A673 (cell line): Measurements from ENCODE around the gene ESRRA. TPM values are rescaled to one million over a fixed set of nuclear protein-coding genes. Genes with fewer than 3 reads are reported as not detected.

ENCODE experiments used
- BruUV-seq: library from RNA; stranded (reverse); fragments of 400-500 nt; replicated peaks from 2 replicates; lab custom pipeline; 2021; lab: Mats Ljungman, UMichigan
- CTCF ChIA-PET: fragments of 300-600 bp; sonication (Branson Sonifier 250); formaldehyde crosslinking; loops from one replicate; lab custom pipeline; 2022; ENCODE audit warnings: antibody characterized with exemption; lab: Charles Lee
- POLR2A ChIA-PET: fragments of 300-600 bp; sonication (Branson Sonifier 250); formaldehyde crosslinking; loops from one replicate; lab custom pipeline; 2022; ENCODE audit warnings: antibody characterized with exemption; ENCODE audit not compliant: low non-redundant PET; lab: Charles Lee
- DNase-seq: peaks from one replicate; pipeline ENCODE4 v3.0.0-alpha.2; 2015; ENCODE audit warnings: low spot score
- H3K27ac ChIP-seq: fragments of 200-600 bp; sonication (generic); 2 replicates; pipeline ENCODE4 v1.5.1; 2016; ENCODE audit warnings: mixed run types, low read depth, mild to moderate bottlenecking, mixed read lengths, antibody characterized with exemption, low read length; ENCODE audit not compliant: poor library complexity, severe bottlenecking
- H3K27me3 ChIP-seq: fragments of 200-600 bp; sonication (generic); replicated peaks from 2 replicates; pipeline ENCODE4 v1.6.1; 2017; ENCODE audit warnings: mixed run types, low read depth, mild to moderate bottlenecking, mixed read lengths, antibody characterized with exemption, low read length; ENCODE audit not compliant: insufficient read depth, poor library complexity
- H3K36me3 ChIP-seq: fragments of 200-600 bp; sonication (generic); 2 replicates; pipeline ENCODE4 v1.6.1; 2016; ENCODE audit warnings: mixed run types, mild to moderate bottlenecking, mixed read lengths, antibody characterized with exemption, low read length; ENCODE audit not compliant: insufficient read depth, poor library complexity, severe bottlenecking
- H3K4me1 ChIP-seq: fragments of 200-600 bp; sonication (generic); 2 replicates; pipeline ENCODE4 v1.6.1; 2017; ENCODE audit warnings: mixed run types, mild to moderate bottlenecking, mixed read lengths, antibody characterized with exemption, low read length; ENCODE audit not compliant: insufficient read depth, poor library complexity, severe bottlenecking
- H3K4me3 ChIP-seq: fragments of 200-600 bp; sonication (generic); 2 replicates; pipeline ENCODE4 v1.5.1; 2016; ENCODE audit warnings: low read depth, mixed run types, mild to moderate bottlenecking, mixed read lengths, low read length; ENCODE audit not compliant: poor library complexity, severe bottlenecking
- H3K9me3 ChIP-seq: fragments of 200-600 bp; sonication (generic); 2 replicates; pipeline ENCODE4 v1.6.1; 2016; ENCODE audit warnings: mixed run types, low read depth, mild to moderate bottlenecking, mixed read lengths, antibody characterized with exemption, low read length; ENCODE audit not compliant: poor library complexity, severe bottlenecking
- EZH2 ChIP-seq: fragments of 200-600 bp; sonication (generic); IDR thresholded peaks from 2 replicates; pipeline ENCODE4 v1.6.1; 2017; ENCODE audit warnings: borderline replicate concordance, low read depth, mild to moderate bottlenecking, mixed read lengths, antibody characterized with exemption, low read length; ENCODE audit not compliant: poor library complexity, severe bottlenecking
- intact Hi-C: fragments of 100-400 bp; cut with micrococcal nuclease; formaldehyde crosslinking; loops from one replicate; pipeline ENCODE4 v1.10.0; 2022; ENCODE audit not compliant: unreplicated experiment
- total RNA-seq: library from RNA; stranded (reverse); gene quantifications from 2 replicates; pipeline ENCODE4 v1.2.3, GENCODE V29; 2021
- TF ChIP-seq, protein P1 (sequence below): fragments of 300-800, 200-600 bp; sonication (generic); conservative IDR thresholded peaks from 2 replicates; pipeline ENCODE4 v1.5.1; 2017; ENCODE audit warnings: low read depth, mild to moderate bottlenecking, antibody characterized with exemption, low read length, moderate library complexity, mixed read lengths

Gene ESRRA
- total RNA-seq, 1 experiment from 2014 or later: 63.8 TPM

DNA sequence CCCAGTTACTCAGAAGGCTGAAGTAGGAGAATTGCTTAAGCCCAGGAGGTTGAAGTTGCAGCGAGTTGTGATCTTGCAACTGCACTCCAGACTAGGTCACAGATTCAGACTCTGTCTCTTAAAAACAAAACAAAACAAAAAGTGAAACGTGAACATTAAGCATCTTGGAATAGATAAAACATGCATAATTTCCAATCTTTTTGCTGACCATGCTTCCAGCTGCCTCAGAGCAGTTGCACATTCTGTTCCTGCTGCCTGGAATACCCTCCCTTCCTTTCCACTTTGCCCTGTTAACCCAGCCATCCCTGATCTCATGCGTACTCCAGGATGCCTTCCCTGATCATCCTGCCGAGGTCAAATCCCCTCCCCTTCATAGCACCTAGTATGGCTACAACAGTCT, 34.0 kb downstream of the ESRRA start:
- TF ChIP-seq, protein P1, sequence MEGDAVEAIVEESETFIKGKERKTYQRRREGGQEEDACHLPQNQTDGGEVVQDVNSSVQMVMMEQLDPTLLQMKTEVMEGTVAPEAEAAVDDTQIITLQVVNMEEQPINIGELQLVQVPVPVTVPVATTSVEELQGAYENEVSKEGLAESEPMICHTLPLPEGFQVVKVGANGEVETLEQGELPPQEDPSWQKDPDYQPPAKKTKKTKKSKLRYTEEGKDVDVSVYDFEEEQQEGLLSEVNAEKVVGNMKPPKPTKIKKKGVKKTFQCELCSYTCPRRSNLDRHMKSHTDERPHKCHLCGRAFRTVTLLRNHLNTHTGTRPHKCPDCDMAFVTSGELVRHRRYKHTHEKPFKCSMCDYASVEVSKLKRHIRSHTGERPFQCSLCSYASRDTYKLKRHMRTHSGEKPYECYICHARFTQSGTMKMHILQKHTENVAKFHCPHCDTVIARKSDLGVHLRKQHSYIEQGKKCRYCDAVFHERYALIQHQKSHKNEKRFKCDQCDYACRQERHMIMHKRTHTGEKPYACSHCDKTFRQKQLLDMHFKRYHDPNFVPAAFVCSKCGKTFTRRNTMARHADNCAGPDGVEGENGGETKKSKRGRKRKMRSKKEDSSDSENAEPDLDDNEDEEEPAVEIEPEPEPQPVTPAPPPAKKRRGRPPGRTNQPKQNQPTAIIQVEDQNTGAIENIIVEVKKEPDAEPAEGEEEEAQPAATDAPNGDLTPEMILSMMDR: no peak
- no peak for TF ChIP-seq EZH2
- DNase-seq: no peak
- POLR2A ChIA-PET: no interaction called here
- Histone ChIP-seq H3K27me3 (no peaks in the 10 kb centered on the region), H3K9me3 (no peaks in the 10 kb centered on the region), H3K36me3 (no peaks in the 10 kb centered on the region), H3K4me3 (no peak overlapping the region), H3K4me1 (no peaks in the 10 kb centered on the region), H3K27ac (no peak overlapping the region)
- no TSS peak for BruUV-seq
- CTCF ChIA-PET: interaction anchor here (0.7 kb wide), 1 partner anchor 32 kb away, joined by 16 read pairs; no protein-coding TSS in a partner anchor
- intact Hi-C loops: no loop called here

DNA sequence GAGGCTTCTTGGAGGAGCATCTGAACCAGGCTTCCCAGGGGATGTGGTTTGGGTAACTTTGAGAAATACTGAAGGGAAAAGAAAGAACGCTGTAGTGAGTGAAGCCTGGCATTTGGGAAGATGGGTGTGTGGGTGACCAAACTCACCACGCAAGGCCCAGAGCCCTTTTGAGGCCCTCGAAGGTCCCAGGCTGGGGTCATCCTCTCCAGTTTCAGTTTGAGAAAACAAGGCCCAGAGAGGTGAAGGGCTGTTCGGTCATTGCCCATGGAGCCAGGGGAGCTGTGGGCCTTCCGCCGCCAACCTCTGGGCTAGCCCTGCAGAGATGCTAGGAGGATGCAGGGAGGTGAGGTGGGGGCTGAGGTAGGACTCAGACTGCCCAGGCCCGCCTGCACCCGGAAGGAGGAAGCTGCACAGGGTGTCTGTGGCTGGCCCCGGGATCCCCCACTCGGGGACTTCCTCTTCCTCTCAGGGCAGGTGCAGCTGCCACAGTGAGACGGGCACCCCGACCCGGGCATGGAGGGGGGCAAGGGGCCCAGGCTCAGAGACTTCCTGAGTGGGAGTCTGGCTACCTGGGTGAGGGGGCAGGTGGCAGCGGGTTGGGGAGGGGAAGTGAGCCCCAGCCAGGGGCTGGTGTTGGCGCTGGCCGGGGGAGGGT, 34.6 kb downstream of the ESRRA start, which contains the start of gene CCDC88B:
CCDC88B (plus strand) TSS at position 451 of the 655 bp plus-strand sequence; CDS start at position 514, 63 bp downstream.
- Histone ChIP-seq H3K36me3 (no peaks in the 10 kb centered on the region), H3K4me1 (no peaks in the 10 kb centered on the region), H3K27ac (no peak within 1 kb of the TSS), H3K4me3 (no peak within 1 kb of the TSS), H3K9me3 (no peaks in the 10 kb centered on the region), H3K27me3 (no peaks in the 10 kb centered on the region)
- no TSS peak for BruUV-seq
- ChIA-PET CTCF (no interaction called here), POLR2A (no interaction called here)
- DNase-seq: no peak
- TF ChIP-seq, protein P1: no peak
- no peak for TF ChIP-seq EZH2
- intact Hi-C loops: no loop called here

DNA sequence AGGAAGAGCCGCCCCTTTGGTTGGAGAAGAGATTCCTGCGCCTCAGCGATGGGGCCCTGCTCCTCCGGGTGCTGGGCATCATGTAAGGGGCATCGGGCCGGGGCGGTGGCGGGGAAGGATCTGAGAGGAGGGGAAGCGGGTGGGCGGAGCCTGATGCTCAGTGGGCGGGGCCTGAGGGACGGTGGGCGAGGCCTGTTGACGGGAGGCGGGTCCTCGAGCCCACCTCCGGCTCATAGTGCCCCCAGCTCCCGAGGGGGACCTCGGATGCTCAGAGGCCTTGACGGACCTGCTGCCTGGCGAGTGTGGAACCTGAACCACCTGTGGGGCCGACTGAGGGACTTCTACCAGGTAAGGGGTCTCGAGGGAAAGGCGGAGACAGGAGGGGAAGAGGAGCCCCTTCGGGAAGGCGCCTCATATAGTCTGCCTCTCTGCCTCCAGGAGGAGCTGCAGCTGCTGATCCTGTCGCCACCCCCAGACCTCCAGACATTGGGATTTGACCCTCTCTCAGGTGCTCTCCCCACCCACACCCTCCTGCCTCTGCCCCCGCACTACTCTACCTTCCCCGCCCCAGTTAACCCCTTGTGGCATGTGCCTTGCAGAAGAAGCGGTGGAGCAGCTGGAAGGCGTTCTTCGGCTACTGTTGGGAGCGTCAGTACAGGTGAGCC, 35.5 kb downstream of the ESRRA start:
- Histone ChIP-seq H3K9me3 (no peaks in the 10 kb centered on the region), H3K27ac (no peak overlapping the region), H3K4me1 (no peaks in the 10 kb centered on the region), H3K27me3 (no peaks in the 10 kb centered on the region), H3K36me3 (no peaks in the 10 kb centered on the region), H3K4me3 (no peak overlapping the region)
- intact Hi-C loops: no loop called here
- CTCF ChIA-PET: interaction anchor here (0.6 to 2.2 kb wide), 4 partner anchors 8 to 23 kb away, joined by 3 to 10 read pairs (median 3); partner anchors contain the start of genes PRDX5 and TRMT112
- TF ChIP-seq, protein P1: no peak
- no peak for TF ChIP-seq EZH2
- BruUV-seq: no TSS peak
- DNase-seq: no peak
- POLR2A ChIA-PET: no interaction called here
